Measurements from ENCODE around the gene NDP.

- TF ChIP-seq POLR2AphosphoS5 (IDR thresholded peaks at IDR 0.05; ENCODE audit: borderline replicate concordance, low read depth, low read length) (no peak), EZH2 (IDR thresholded peaks at IDR 0.05) (no peak)
Measured at GRCh38 chrX:44017676-44018075, 44.5 kb upstream of the NDP start.

All from SK-N-MC (cell line).